KMS-11 (cell line): ENCODE data around the gene ATIC.

Experiments used
- H2AFZ ChIP-seq: fragments of 200-600 bp; sonication (generic); 2 replicates; pipeline ENCODE4 v1.6.1; 2016; ENCODE audit warnings: antibody characterized with exemption, mixed run types, low read depth
- H3K27ac ChIP-seq: fragments of 200-600 bp; sonication (generic); 2 replicates; pipeline ENCODE4 v1.6.1; 2016; ENCODE audit warnings: mild to moderate bottlenecking, mixed run types
- H3K27me3 ChIP-seq: fragments of 200-600 bp; sonication (generic); 2 replicates; pipeline ENCODE4 v1.6.1; 2017; ENCODE audit warnings: mild to moderate bottlenecking, low read depth, mixed run types, moderate library complexity; ENCODE audit not compliant: insufficient read depth
- H3K36me3 ChIP-seq: fragments of 200-600 bp; sonication (generic); 2 replicates; pipeline ENCODE4 v1.6.1; 2017; ENCODE audit warnings: mild to moderate bottlenecking, mixed run types; ENCODE audit not compliant: insufficient read depth
- H3K4me1 ChIP-seq: fragments of 200-600 bp; sonication (generic); 2 replicates; pipeline ENCODE4 v1.6.1; 2016; ENCODE audit warnings: mild to moderate bottlenecking, low read depth, mixed run types; ENCODE audit not compliant: poor library complexity, severe bottlenecking
- H3K4me2 ChIP-seq: fragments of 200-600 bp; sonication (generic); 2 replicates; pipeline ENCODE4 v1.7.0; 2016; ENCODE audit warnings: mild to moderate bottlenecking, mixed run types
- H3K4me3 ChIP-seq: fragments of 200-600 bp; sonication (generic); IDR thresholded peaks from 2 replicates; pipeline ENCODE4 v1.6.1; 2017; ENCODE audit warnings: low read depth, low read length, mixed read lengths; ENCODE audit not compliant: insufficient read depth
- H3K79me2 ChIP-seq: fragments of 200-600 bp; sonication (generic); 2 replicates; pipeline ENCODE4 v1.6.1; 2016; ENCODE audit warnings: low read depth, mixed run types; ENCODE audit not compliant: insufficient read depth
- H3K9ac ChIP-seq: fragments of 200-600 bp; sonication (generic); 2 replicates; pipeline ENCODE4 v1.6.1; 2016; ENCODE audit warnings: mild to moderate bottlenecking, mixed run types
- H4K20me1 ChIP-seq: fragments of 200-600 bp; sonication (generic); 2 replicates; pipeline ENCODE4 v1.6.1; 2016; ENCODE audit warnings: mild to moderate bottlenecking, mixed run types; ENCODE audit not compliant: insufficient read depth
- TF ChIP-seq, protein P1 (sequence below): fragments of 200-600 bp; sonication (generic); conservative IDR thresholded peaks from 2 replicates; pipeline ENCODE4 v1.6.1; 2017; ENCODE audit warnings: low read depth, mild to moderate bottlenecking, antibody characterized with exemption, low read length, moderate library complexity, mixed read lengths

ATIC gene

DNA sequence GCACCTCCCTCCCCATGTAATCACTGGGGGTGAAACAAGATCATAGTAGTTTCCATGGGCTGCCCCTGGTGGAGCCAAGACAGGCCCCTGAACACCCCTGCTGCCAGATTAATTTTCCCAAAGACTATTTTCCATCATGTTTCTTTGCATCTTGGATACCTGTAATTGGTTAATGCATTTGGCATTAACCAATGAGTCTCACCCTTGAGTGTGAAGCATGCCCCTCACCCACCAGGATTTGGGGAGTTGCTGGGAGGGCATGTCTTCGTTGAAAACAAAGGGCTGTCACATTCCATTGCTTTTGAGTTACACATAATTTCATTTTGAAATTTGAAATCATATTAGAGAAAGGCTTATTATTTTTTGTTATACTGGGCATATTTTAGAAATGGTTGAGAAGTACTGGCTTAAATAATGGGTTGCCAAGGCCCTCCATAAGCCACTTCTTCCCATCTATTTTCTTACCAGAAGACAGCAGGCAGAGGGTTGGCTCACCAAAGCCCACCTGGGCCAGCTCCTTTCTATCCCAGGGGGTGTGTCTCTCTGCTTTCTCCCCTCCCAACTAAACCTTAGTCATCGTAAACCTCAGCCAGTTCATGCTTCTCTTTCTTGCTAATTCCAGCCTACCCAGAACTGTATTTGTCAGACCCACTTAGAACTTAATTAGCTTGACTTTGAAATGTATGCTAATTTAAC lies 51.8 kb downstream of the ATIC start:
- TF ChIP-seq, protein P1, sequence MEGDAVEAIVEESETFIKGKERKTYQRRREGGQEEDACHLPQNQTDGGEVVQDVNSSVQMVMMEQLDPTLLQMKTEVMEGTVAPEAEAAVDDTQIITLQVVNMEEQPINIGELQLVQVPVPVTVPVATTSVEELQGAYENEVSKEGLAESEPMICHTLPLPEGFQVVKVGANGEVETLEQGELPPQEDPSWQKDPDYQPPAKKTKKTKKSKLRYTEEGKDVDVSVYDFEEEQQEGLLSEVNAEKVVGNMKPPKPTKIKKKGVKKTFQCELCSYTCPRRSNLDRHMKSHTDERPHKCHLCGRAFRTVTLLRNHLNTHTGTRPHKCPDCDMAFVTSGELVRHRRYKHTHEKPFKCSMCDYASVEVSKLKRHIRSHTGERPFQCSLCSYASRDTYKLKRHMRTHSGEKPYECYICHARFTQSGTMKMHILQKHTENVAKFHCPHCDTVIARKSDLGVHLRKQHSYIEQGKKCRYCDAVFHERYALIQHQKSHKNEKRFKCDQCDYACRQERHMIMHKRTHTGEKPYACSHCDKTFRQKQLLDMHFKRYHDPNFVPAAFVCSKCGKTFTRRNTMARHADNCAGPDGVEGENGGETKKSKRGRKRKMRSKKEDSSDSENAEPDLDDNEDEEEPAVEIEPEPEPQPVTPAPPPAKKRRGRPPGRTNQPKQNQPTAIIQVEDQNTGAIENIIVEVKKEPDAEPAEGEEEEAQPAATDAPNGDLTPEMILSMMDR = no peak
- Histone ChIP-seq H3K79me2 (no peaks in the 10 kb centered on the region), H2AFZ (no peak overlapping the region), H3K4me1 (no peaks in the 10 kb centered on the region), H3K27me3 (no peaks in the 10 kb centered on the region), H3K4me3 (no peak overlapping the region), H3K9ac (no peak overlapping the region), H3K4me2 (no peak overlapping the region), H4K20me1 (no peaks in the 10 kb centered on the region), H3K36me3 (no peaks in the 10 kb centered on the region), H3K27ac (no peak overlapping the region)

DNA sequence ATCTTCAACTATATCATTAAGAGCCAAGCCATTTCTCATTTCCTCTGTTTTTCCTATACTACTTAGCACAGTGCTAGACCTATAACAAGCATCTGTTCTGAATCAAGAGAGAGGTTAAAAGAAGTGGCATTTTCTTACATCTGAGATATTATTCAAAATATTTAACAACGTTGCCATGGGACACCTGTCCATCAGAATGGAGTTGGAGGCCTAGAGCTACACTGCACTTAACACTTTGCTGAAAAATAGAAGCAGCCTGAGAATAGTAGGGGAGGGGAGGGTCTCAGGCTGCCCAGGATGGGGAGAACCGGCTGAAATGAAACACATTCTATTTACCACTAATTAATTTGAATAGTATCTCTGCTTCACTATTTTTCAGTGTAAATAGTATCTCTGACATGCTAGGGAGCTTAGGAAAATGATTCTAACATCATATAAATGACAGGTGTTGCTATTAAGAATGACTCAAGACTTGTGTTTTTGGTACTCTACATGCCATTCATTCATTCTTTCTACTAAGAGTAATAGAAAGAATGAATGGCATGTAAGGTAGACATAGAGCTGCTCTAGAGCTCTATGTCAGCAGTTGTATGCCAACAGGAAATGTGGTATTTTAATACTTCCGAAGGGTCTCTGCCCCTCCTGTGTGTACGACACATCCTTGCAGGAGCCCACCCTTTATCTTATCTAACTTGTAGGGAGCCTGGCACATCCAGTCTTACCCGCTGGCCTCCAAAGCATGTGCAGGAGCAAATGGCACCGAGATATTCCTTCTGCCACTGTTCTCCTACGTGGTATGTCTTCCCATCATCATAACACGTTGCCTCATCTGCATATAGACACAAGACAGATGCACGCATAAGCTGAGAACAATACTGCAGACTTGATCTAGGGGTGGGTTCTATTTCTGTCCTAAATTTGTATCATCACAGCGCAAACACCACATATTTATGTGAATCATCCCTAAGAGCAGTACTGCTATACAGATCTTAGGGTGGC lies 52.6 kb downstream of the ATIC start:
- Histone ChIP-seq H3K9ac (no peak overlapping the region), H3K4me1 (no peaks in the 10 kb centered on the region), H4K20me1 (no peaks in the 10 kb centered on the region), H2AFZ (no peak overlapping the region), H3K36me3 (no peaks in the 10 kb centered on the region), H3K79me2 (no peaks in the 10 kb centered on the region), H3K27ac (no peak overlapping the region), H3K4me3 (no peak overlapping the region), H3K4me2 (no peak overlapping the region), H3K27me3 (no peaks in the 10 kb centered on the region)
- TF ChIP-seq, protein P1 = no peak

DNA sequence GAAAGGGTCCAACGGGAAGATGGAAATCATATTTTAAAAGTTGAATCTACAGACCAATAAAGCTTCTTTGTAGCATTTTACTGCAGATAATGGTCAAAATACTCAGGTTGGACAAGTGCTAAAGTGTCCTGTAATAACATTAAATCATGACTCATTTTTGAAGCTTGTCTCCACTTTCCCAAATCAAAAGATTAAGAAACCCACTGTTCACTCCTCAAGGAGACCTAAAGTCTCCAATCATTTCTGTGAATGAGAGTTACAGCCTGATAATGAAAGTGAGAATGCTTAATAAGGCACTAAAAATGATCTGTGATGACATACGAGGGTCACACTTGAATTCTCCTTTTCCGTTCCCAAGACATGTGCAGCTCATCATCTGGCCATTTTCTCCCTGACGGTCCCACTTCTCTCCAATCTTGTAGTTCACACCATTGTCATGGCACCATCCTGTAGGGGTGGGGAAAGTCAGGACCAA lies 53.4 kb downstream of the ATIC start:
- H3K4me2 ChIP-seq = no peak overlapping the region
- no peaks in the 10 kb centered on the region for H3K4me1 ChIP-seq
- H2AFZ ChIP-seq = no peak overlapping the region
- no peak overlapping the region for H3K4me3 ChIP-seq
- TF ChIP-seq, protein P1 = no peak
- no peaks in the 10 kb centered on the region for H4K20me1 ChIP-seq
- no peak overlapping the region for H3K9ac ChIP-seq
- H3K27ac ChIP-seq = no peak overlapping the region
- no peaks in the 10 kb centered on the region for H3K36me3 ChIP-seq
- no peaks in the 10 kb centered on the region for H3K27me3 ChIP-seq
- no peaks in the 10 kb centered on the region for H3K79me2 ChIP-seq

DNA sequence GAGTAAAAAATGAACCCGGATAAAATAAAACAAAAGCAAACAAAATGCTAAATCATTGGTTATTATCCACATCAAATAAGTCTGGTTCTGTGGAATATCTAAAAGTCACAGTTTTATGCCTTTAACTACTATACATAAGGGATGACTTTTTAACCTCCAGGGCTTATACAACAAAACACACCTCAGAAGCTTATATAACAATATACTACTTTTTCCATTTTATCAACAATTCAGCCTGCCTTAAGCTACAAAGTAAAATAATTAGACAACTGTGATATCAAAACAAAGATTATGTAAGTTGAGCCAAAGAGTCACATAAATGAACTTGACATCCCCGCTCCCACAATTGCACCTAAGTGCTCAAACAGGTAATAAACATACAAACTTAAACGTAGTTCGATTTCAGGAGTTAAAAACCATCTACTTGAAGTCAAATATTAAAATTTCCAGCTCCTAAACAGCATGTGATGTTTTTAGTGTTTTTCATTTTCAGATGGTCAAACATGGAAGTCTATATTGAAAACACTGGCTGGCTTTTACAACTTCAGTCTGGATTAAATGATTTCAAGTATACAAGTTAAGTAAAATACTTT lies 54.7 kb downstream of the ATIC start:
- H3K27me3 ChIP-seq = no peaks in the 10 kb centered on the region
- H3K79me2 ChIP-seq = no peaks in the 10 kb centered on the region
- TF ChIP-seq, protein P1 = no peak
- H4K20me1 ChIP-seq = no peaks in the 10 kb centered on the region
- no peaks in the 10 kb centered on the region for H3K36me3 ChIP-seq
- no peak overlapping the region for H2AFZ ChIP-seq
- H3K4me3 ChIP-seq = no peak overlapping the region
- H3K9ac ChIP-seq = no peak overlapping the region
- H3K4me1 ChIP-seq = no peaks in the 10 kb centered on the region
- H3K4me2 ChIP-seq = no peak overlapping the region
- no peak overlapping the region for H3K27ac ChIP-seq
